Endothelial cell of hepatic sinusoid (primary cell): ENCODE data around the gene NECTIN1.
"Not testable (repeated sequence)": the region's sequence is repeated elsewhere in the genome, so short reads cannot be mapped to it uniquely, and the experiment has no call there.

Experiments used
- in situ Hi-C: cut with HindIII; loops from 2 replicates; pipeline ENCODE4 v1.10.0; 2017; ENCODE audit warnings: low sequenced_read_pairs

Gene NECTIN1

GRCh38 chr11:119608201-119608600 lies 120.8 kb downstream of the NECTIN1 start:
- in situ Hi-C loops = loop anchor here (25.0 kb wide), 1 partner anchor 246 kb away; no protein-coding TSS in a partner anchor

GRCh38 chr11:119607726-119608125 lies 121.3 kb downstream of the NECTIN1 start:
- in situ Hi-C loops = loop anchor here (25.0 kb wide), 1 partner anchor 245 kb away; no protein-coding TSS in a partner anchor

- in situ Hi-C loops = loop anchor here (25.0 kb wide), 1 partner anchor 243 kb away; no protein-coding TSS in a partner anchor
Measured at GRCh38 chr11:119605137-119605665, 123.8 kb downstream of the NECTIN1 start.

- in situ Hi-C loops = loop anchor here (25.0 kb wide), 1 partner anchor 241 kb away; no protein-coding TSS in a partner anchor
Measured at GRCh38 chr11:119602745-119603373, 126.1 kb downstream of the NECTIN1 start.

- in situ Hi-C loops = loop anchor here (25.0 kb wide), 1 partner anchor 238 kb away; no protein-coding TSS in a partner anchor
Measured at GRCh38 chr11:119599864-119600541, 129.0 kb downstream of the NECTIN1 start.

GRCh38 chr11:119595941-119596340 lies 133.1 kb downstream of the NECTIN1 start:
- in situ Hi-C loops = not testable (repeated sequence)

- in situ Hi-C loops = no loop called here
Measured at GRCh38 chr11:119594639-119595249, 134.3 kb downstream of the NECTIN1 start.

- in situ Hi-C loops = no loop called here
Measured at GRCh38 chr11:119593346-119593745, 135.7 kb downstream of the NECTIN1 start.

GRCh38 chr11:119592642-119593041 lies 136.4 kb downstream of the NECTIN1 start:
- in situ Hi-C loops = no loop called here

DNA sequence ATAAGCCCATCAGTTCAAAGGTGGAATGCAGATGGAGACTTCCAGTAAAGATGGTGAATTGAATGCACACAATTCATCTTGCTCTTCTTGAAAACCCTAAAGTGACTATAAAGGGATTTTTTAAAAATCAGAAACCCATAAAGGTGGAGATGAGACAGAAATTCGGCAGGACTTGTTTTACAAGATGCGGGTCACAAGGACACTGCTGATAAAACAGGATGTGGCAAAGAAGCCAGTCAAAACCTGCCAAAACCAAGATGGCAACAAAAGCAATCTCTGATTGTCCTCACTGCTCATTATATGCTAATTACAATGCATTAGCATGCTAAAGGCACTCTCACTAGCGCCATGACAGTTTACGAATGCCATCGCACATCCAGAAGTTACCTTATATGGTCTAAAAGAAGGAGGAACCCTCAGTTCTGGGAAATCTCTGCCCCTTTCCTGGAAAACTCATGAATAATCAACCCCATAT lies 137.1 kb downstream of the NECTIN1 start:
- in situ Hi-C loops = no loop called here

DNA sequence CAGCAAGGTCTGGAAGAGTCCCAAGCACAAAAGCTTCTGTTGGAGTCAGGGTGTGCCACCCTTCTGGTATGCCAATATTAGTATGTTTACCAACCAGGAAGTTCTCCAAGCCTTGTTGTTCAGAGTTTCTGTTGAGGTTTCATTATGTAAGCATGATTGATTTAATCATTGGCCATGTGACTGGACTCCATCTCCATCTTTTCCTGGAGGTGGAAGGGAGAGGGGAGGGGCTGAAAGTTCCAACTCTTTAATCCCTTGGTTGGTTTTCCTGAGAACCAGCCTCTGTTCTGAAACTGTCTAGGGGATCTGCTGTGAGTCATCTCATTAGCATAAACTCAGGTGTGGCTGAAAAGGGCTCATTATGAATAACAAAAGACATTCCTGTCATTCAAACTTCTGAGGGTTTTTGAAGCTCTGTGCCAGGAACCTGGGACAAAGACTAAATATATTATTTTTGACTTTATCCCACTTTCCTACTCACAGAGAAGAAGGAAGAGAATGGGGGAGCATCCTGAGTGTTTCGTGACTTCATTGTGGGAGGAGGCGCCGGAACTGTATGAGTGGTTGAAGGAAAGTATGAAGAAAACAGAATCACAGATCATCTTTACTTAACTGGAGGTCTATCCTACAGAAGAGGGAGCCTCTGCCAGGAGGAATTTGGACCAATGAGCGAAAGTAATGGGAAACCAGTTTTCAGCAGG lies 138.2 kb downstream of the NECTIN1 start:
- in situ Hi-C loops = no loop called here

- in situ Hi-C loops = no loop called here
Measured at GRCh38 chr11:119589001-119589400, 140.0 kb downstream of the NECTIN1 start.
